Measurements from ENCODE around the gene PPFIBP2. TPM values are rescaled to one million over a fixed set of nuclear protein-coding genes. Genes with fewer than 3 reads are reported as not detected.

Gene PPFIBP2
- polyA plus RNA-seq, 1 experiment = 20.6 TPM

GRCh38 chr11:7486098-7486780, 27.6 kb upstream of the PPFIBP2 start:
- H3K4me3 ChIP-seq (ENCODE audit: low read depth, low read length) = no peak overlapping the region
- POLR2A ChIA-PET = no interaction called here
- DNase-seq (ENCODE audit: low read depth) = no peak
- peaks cover 2% of the 10 kb centered on the region; the same call in 1 of the 2 replicates for H3K27me3 ChIP-seq (ENCODE audit: control insufficient read depth, insufficient read depth, low read length)
- no peaks in the 10 kb centered on the region for H3K36me3 ChIP-seq (ENCODE audit: control insufficient read depth, insufficient read depth, low read length)
- CTCF ChIA-PET = interaction anchor here (0.6 to 2.0 kb wide), 5 partner anchors 13 to 85 kb away, joined by 3 to 4 read pairs (median 3); partner anchors contain the start of gene PPFIBP2
- TF ChIP-seq CTCF (IDR thresholded peaks at IDR 0.05; ENCODE audit: insufficient read depth, low read depth, low read length) = no peak

- ChIA-PET POLR2A (no interaction called here), CTCF (interaction anchor here (0.6 to 2.0 kb wide), 4 partner anchors 27 to 85 kb away, joined by 3 to 4 read pairs (median 3); partner anchors contain the start of gene PPFIBP2)
- H3K4me3 ChIP-seq (ENCODE audit: low read depth, low read length) = no peak overlapping the region
- DNase-seq (ENCODE audit: low read depth) = no peak
- H3K27me3 ChIP-seq (ENCODE audit: control insufficient read depth, insufficient read depth, low read length) = peaks cover 2% of the 10 kb centered on the region; the same call in 1 of the 2 replicates
- TF ChIP-seq CTCF (IDR thresholded peaks at IDR 0.05; ENCODE audit: insufficient read depth, low read depth, low read length) = no peak
- no peaks in the 10 kb centered on the region for H3K36me3 ChIP-seq (ENCODE audit: control insufficient read depth, insufficient read depth, low read length)
Measured at GRCh38 chr11:7486781-7487140, 27.0 kb upstream of the PPFIBP2 start.

- Histone ChIP-seq H3K27me3 (ENCODE audit: control insufficient read depth, insufficient read depth, low read length) (peaks cover 2% of the 10 kb centered on the region; the same call in 1 of the 2 replicates), H3K36me3 (ENCODE audit: control insufficient read depth, insufficient read depth, low read length) (no peaks in the 10 kb centered on the region), H3K4me3 (ENCODE audit: low read depth, low read length) (no peak overlapping the region)
- ChIA-PET CTCF (interaction anchor here (0.6 kb wide), 1 partner anchor 70 kb away, joined by 3 read pairs; no protein-coding TSS in a partner anchor), POLR2A (no interaction called here)
- no peak for DNase-seq (ENCODE audit: low read depth)
- TF ChIP-seq CTCF (IDR thresholded peaks at IDR 0.05; ENCODE audit: insufficient read depth, low read depth, low read length) = no peak
Measured at GRCh38 chr11:7487360-7487759, 26.4 kb upstream of the PPFIBP2 start.

- POLR2A ChIA-PET = no interaction called here
- TF ChIP-seq CTCF (IDR thresholded peaks at IDR 0.05; ENCODE audit: insufficient read depth, low read depth, low read length) = no peak
- H3K27me3 ChIP-seq (ENCODE audit: control insufficient read depth, insufficient read depth, low read length) = no peaks in the 10 kb centered on the region; the same call in 1 of the 2 replicates
- DNase-seq (ENCODE audit: low read depth) = no peak
- CTCF ChIA-PET = interaction anchor here (2.6 kb wide), 1 partner anchor 25 kb away, joined by 16 read pairs; the partner anchor contains the start of gene PPFIBP2
- H3K4me3 ChIP-seq (ENCODE audit: low read depth, low read length) = no peak overlapping the region
- H3K36me3 ChIP-seq (ENCODE audit: control insufficient read depth, insufficient read depth, low read length) = no peaks in the 10 kb centered on the region
Measured at GRCh38 chr11:7488681-7489080, 25.1 kb upstream of the PPFIBP2 start.

GRCh38 chr11:7489376-7489775, 24.4 kb upstream of the PPFIBP2 start:
- H3K4me3 ChIP-seq (ENCODE audit: low read depth, low read length) = no peak overlapping the region
- DNase-seq (ENCODE audit: low read depth) = no peak
- ChIA-PET POLR2A (no interaction called here), CTCF (interaction anchor here (1.3 to 2.6 kb wide), 2 partner anchors 24 to 32 kb away, joined by 4 to 16 read pairs; partner anchors contain the start of gene PPFIBP2)
- no peaks in the 10 kb centered on the region for H3K36me3 ChIP-seq (ENCODE audit: control insufficient read depth, insufficient read depth, low read length)
- no peak for TF ChIP-seq CTCF (IDR thresholded peaks at IDR 0.05; ENCODE audit: insufficient read depth, low read depth, low read length)
- no peaks in the 10 kb centered on the region; the same call in 1 of the 2 replicates for H3K27me3 ChIP-seq (ENCODE audit: control insufficient read depth, insufficient read depth, low read length)
